NCI-H2196 (cell line): ENCODE data around the gene CLINT1.
A peak's percentile ranks its signal among the peaks of the same experiment; 100 is the strongest.
"Not testable (repeated sequence)": the region's sequence is repeated elsewhere in the genome, so short reads cannot be mapped to it uniquely, and the experiment has no call there.

Source experiments
- DNase-seq: peaks from one replicate; lab custom pipeline; 2025; ENCODE audit not compliant: unreplicated experiment; lab: John Stamatoyannopoulos, UW

CLINT1 gene

DNA sequence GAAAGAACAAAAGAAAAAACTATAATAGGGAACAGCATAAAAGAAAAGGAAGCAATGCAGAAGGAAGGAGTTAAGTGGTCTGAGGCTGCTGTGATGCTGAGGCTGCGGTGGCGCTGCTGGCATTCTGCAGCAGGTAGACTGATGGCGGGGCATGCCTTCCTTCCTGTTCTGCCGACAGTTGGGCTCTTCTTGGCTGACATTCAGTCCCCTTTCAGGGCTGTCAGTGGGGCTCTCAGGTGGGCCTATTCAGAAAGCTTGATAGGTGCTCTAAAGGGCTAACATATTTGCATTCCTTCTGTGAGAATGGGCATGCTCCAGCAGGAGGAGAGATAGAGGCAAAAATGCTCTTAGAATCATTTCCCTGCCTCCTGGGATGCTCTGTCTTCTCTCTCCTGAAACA is 5.1 kb upstream of the CLINT1 start:
- DNase-seq, result no peak

DNA sequence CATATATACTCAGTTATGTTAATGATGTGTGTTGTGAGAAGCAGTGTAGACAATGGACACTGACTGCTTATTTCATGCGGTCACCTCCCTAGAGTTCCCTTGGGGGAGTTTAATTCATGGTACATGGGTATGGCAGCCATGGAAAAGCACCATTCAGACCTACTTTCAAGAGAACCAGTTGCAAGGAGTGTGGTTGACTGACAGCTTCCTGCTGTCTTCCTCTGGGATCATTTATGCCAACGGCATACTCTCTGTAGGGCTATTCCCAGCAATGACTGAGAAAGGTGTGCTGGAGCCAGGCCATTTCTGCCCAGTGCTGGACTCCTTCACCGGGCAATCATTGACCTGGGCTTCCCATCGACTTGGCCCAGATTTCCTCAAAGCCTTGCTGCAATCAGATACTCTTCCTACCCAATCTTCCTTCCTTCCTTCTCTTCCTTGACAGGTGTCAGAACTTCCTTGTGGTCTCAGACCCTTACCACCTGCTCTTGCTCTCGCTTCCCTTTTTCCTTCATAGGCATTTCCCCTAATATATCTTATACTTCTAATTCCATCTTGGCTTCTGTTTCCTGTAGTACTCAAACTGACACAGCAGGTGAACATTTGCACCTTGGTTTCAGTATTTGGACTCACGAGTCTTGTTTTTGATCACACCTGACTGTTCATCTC is 3.4 kb upstream of the CLINT1 start:
- DNase-seq, result no peak

DNA sequence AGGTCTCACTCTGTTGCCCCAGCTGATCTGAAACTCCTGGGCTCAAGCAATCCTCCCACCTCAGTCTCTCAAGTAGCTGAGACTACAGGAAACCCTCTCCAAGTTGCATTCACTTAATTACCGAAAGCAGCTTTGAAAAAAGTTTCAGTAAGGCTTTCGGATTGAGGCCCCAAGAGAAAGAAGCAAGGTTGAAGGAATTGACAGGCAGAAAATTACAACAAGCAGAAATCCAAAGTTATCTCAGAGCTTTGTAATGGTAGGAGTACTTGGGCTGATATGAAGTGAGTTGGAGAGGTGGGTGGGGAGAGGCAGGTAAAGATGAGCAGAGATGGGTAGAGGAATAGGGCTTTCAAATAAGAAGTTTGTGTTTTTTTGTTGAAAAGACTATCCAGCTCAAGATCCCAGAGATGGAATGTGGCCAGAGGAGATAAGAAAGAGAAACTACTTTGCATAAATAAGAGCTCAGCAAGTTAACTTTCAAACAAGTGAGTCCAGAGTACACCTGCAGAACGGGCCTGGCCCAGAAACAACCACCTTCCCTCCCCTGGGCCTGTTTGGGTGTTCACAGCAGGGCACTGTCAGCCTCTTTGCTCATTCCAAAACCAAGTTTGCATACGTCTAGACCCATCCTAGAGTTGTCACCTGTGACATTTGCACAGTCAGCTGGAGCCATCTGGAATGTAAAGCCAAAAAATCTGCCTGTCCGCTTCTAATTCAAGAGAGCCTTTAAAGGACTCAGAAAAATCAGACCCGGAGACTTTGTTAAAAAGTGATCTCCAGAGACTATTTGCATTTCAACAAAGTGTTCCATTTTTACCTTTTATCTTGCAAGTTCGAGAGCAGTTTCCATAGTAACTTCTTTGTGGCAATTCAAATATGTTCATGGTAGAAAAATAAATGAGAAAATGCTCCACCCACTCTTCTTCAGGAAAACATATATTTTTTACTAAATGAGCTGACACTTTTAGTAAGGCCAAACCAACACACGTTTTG is 2.2 kb upstream of the CLINT1 start:
- no peak for DNase-seq

DNA sequence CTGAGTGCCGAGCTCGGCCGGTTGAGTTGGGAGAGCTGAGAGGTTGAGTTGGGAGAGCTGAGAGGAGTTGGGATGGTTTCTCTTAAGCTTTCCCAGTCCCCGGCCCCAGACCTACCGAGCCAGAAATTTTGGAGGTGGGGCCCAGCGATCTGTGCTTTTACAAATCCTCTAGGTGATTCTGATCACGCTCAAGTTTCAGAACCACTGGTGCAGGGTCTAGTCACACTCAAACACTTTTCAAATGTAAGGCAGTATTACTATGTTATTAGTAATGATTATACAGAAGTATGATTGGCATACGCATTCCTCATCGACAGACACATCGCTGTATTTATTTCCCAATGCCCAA is 256 bp upstream of the CLINT1 start:
- DNase-seq, result no peak

DNA sequence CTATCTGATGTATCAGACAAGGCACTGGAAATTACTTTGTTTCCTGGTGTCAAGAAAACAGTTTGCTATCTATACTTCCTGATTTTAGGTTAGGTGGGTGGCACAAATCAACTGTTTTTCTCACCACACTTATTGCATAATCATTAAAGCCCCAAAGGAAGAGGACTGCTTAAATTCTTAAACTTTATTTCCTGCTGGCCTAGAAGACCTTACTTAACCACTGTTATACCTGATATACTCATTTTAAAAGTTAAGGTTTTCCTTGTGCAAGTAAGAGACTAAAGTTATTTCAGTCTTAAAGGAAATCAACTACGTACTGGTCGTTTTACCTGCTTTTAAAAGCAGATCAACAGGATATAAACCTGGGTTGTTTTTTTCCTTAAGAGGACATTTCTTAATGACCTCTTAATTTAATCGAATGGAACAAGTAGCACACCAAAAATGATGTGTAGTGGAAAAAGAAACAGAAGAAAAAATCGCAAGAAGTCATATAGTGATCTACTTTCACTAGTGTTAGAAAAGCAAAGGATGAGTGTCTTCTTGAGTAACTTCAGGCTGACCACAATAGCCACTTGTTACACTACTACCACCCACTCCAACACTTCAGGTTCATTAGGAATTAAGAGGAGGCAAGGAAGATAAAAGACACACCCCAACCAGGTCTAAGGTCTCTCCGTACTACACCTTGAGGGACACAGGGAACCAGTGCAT is 974 bp downstream of the CLINT1 start:
- no peak for DNase-seq

DNA sequence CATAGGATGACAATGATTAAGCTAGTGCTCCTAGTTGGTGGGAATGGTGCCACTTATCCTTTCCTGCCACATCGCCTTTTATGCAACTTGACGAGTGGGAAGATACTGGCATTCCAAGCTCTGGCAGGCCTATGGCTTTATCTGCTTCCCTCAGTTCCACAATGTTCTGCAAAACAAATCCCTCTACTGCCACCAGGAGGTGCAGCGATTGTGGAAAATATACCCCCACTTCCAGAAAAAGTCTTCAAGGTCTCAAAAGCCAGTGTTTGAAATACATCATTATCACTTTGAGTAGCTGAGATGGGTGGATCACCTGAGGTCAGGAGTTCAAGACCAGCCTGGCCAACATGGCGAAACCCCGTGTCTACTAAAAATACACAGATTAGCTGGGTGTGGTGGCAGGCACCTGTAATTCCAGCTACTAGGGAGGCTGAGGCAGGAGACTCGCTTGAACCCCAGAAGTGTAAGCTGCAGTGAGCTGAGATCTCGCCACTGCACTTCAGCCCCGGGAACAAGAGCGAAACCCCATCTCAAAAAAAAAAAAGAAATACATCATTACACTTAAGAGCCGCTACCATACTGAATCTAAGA is 3.4 kb downstream of the CLINT1 start:
- peak; percentile 12 for DNase-seq

DNA sequence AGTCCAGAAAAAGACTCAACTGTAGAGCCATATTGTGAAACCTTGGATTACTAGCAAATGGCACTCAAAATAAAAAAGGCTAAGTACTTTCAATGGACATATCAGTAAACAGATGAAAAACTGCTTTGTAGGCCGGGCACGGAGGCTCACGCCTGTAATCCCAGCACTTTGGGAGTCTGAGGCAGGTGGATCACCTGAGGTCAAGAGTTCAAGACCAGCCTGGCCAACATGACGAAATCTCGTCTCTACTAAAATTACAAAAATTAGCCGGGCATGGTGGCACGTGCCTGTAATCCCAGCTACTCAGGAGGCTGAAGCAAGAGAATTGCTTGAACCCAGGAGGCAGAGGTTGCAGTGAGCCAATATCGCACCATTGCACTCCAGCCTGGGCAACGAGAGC is 5.6 kb downstream of the CLINT1 start:
- not testable (repeated sequence) for DNase-seq

DNA sequence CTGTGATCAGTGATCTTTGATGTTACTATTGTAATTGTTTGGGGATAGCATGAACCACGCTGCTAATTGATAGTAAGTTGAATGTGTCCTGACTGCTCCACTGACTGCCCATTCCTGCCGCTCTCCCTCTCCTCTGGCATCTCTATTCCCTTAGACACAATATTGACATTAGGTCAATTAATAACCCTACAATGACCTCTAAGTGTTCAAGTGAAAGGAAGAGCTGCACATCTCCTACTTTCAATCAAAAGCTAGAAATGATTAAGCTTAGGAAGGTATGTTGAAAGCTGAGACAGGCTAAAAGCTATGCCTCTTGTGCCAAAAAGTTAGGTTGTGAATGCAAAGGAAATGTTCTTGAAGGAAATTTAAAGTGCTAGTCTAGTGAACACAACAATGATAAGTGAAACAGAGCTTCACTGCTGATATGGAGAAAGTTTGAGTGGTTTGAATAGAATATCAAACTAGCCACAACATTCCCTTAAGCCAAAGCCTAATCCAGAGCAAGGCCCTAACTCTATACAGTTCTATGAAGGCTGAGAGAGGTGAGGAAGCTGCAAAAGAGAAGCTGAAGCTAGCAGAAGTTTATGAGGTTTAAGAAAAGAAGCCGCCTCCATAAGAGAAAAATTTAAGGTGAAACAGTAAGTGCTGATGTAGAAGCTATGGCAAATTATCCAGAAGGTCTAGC is 12.9 kb downstream of the CLINT1 start:
- DNase-seq, result no peak

DNA sequence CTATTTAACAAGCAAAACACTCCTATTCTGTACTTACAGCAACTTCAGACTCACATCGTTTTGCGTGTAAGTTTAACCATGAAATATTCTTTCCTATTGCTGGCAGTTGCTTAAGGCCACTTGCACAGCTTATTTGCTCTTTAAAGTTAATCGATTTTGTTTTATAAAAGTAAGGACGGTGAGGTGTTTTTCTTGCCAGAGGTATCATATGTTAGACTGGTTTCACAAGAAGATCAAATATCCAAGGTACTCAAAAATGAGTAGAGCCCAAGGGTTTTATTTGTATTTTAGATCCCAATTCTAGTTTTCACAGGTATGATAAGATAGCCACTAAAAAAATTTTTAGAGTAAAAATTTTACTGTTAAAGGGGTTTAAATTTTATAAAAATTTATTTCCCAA is 16.2 kb downstream of the CLINT1 start:
- DNase-seq, result peak; percentile 9

DNA sequence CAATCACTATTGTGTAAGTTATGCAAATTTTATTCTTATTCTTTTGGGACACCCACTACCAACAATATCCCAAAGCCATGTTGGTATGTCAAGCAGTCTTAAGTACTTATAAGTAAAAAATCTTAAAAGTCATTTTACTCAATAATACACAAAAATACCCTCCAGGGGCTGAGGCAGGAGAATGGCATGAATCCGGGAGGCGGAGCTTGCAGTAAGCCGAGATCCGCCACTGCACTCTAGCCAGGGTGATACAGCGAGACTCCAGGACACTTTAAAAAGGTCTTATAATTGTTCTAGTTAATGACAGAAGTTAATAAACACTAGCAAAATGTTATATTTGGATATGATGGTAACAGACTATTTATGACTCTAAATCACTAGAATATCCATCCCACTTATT is 16.8 kb downstream of the CLINT1 start:
- DNase-seq, result no peak

DNA sequence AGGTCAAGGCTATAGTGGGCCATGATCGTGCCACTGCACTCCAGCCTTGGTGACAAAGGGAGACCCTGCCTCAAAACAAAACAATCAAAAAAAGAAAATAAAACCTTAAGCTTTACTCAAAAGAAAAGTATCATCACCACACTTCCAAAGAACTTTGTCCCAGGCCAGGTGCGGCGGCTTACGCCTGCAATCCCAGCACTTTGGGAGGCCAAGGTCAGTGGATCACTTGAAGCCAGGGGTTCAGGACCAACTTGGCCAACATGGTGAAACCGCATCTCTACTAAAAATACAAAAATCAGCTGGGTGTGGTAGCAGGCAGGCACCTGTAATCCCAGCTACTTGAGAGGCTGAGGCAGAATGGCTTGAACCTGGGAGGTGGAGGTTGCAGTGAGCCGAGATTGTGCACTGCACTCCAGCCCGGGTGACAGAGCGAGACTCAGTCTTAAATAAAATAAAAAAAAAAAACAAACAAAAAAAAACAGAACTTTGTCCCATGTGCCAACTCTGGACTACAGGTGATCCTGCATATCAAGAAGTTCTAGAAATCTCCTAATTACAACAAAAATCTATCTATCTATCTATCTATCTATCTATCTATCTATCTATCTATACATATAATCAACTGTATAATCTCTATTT is 19.7 kb downstream of the CLINT1 start:
- no peak for DNase-seq

DNA sequence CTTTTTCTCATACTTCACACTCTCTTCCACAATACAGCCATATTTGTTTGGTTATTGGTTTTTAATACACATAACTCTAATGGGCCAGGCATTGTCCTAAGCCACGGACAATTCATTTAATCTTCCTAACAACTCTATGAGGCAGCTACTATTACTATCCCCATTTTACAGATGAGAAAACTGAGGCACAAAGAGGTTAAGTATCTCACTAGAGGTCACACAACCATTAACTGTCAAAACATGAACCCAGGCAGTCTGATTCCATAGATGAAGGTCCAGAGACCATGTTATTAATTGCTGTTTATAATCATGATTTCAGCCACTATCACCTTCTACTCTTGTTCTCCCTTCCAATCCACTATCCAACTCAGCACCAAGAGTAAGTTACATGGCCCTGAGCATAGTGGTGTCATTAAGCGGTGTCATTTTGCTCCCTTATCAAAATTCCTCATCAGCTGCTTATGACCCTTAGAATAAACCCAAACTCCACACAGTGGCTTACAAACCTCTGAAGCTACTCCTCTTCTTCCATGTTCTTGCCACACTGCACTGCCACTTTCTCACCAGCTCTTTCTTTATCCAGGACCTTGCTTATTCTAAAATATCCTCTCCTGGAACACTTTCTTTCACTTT is 22.7 kb downstream of the CLINT1 start:
- no peak for DNase-seq

DNA sequence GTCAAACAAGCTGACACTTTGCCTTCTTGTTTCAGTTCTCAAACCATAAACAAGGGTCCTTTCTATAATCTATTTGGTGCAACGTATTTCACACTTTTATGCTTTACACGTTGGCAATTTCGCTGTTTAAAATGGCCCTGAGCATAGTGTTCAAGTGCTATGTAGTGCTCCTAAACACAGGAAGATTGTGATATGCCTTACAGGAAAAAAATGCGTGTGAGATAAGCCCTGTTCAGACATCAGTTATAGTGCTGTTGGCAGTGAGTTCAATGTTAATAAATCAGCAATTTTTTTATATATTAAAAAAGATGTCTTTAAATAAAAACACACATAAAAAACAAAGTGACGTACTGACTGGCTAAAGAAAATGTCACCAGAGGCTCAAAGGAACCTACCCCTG is 23.9 kb downstream of the CLINT1 start:
- no peak for DNase-seq

DNA sequence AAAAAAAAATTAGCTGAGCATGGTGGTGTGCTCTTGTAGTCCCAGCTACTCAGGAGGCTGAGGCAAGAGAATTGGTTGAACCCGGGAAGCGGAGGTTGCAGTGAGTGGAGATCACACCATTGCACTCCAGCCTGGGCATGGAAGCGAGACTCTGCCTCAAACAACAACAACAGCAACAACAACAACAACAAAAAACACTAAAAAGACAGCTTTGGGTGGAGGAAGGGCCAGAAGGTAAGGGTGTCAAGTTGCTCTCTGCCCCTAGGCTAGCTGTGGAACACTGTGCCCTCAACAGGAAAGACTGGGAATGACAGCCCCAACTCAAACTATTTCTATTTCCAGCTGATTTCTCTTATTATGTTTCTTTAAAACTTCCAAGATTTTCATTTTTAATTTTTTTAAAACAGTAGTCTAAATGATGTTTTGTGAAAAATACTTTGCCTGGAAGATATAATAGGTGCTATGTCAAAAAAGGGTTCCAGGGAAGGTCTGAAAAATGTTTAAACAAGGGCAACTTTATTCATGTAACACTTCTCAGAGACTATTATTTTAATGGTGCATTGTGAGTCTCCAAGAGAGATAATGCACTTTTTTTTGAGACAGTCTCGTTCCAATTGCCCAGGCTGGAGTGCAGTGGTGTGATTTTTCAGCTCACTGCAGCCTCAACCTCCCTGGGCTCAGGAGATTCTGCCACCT is 29.9 kb downstream of the CLINT1 start:
- DNase-seq, result no peak

DNA sequence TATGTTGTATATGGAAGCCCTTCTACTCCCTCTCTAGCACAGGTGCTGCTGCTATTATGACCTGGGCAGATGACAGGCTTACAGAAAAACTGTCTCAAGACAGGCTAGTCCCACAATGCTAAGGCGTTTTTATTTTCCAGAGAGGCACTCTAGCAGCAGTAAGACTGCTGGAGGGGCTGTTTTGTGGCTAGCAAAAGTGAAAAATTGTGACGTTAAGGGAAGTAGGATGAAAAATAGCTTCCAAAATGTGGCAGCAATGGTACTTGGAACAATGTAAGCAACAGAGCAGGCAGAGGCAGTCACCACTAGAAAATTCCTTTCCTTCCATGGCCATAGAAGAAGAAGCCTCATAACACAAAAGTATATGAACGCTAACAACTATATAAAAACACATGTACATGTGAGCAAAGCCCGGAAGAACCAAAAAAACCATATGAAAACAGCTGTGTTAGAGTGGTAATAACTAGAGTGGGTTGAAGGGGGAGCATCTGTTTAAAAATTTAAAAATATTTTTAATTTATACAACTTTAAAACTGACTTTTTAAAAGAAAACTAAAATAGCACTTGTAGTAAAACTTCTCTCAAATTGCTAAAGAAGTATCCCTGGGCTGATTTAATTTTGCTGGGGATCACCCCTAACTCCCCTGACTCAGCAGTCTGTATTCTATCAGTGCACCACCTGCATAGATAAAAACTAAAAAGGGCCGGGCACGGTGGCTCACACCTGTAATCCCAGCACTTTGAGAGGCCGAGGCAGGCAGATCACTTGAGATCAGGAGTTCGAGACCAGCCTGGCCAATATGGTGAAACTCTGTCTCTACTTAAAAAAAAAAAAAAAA is 30.6 kb downstream of the CLINT1 start:
- no peak for DNase-seq

DNA sequence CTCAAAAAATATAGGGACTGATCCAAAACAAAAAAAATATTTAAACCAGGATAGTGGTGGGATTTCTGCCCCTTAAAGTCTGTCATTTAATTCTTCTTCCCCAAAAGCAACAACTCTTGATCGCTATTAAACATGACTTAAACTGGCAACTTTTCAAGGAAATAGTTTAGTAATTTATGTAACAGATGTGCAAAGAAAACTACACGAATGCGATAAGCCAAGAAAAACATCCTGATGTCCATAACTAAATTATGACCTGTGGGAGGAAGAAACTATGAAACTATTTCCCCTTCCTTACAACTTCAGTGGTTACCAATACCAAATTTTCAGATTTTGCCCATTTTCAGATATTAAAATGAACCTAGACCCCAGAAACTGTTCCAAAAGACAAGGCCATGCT is 31.5 kb downstream of the CLINT1 start:
- no peak for DNase-seq

DNA sequence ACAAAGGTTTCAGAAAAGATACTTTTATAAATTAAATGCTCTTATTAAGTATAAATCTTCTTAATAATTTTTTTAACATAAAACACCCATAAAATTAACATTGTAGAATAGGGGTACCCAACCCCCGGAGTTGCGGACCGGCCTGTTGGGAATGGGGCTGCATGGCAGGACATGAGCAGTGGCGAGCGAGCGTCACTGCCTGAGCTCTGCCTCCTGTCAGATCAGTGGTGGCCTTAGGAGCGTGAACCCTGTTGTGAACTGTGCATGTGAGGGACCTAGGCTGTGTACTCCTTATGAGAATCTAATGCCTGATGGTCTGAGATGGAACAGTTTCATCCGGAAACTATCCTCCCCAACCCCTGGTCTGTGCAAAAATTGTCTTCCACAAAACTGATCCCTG is 35.3 kb downstream of the CLINT1 start:
- no peak for DNase-seq

DNA sequence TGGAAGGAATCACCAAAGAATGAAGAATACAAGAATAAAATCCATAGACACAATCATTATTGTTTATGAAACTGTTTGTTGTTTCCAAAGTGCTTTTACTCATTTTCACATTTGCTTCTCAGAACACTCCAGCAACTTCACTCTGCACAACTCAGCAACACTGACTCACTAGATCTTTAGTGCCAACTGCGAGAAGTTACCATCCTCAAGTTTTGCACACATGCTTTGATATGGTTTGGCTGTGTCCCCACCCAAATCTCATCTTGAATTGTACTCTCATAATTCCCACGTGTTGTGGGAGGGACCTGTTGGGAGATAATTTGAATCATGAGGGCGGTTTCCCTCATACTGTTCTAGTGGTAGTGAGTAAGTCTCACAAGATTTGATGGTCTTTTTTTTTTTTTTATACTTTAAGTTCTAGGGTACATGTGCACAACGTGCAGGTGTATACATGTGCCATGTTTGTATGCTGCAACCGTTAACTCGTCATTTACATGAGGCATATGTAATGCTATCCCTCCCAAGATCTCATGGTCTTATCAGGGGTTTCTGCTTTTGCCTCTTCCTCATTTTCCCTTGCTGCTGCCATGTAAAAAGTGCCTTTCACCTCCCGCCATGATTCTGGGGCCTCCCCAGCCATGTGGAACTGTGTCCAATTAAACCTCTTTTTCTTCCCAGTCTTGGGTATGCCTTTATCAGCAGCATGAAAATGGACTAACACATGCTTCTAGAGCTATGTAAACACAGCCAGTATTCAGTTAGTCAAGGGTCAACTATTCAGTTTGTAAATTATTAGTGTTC is 36.9 kb downstream of the CLINT1 start:
- no peak for DNase-seq
